GM19328 (cell line): Measurements from ENCODE around the gene SLC31A1.
"Not testable (repeated sequence)": the region's sequence is repeated elsewhere in the genome, so short reads cannot be mapped to it uniquely, and the experiment has no call there.

Experiments
- ATAC-seq: cut with Tn5 transposase; IDR thresholded peaks from one replicate; pipeline ENCODE4 v1.9.1; 2021; ENCODE audit warnings: mild to moderate bottlenecking, moderate library complexity; ENCODE audit not compliant: unreplicated experiment

The SLC31A1 gene

DNA sequence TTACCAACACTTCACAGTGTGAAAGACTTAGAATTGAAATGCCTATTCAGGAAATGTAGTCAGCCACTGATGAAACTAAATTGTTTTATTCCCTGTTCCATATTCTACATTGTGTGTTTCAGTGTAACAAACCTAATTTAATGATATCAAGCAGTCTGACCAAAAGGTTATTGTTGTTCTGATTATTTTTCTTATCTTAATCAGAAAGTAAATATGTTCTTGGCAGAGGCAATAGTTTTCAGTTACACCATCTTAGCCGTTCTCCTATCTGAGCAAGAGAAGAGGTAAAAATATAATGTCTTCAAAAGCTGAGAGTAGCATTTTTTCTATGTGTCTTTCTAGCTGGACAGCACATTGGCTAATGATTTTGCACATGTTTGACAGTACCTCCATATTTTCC, 36.9 kb downstream of the SLC31A1 start:
- no peak for ATAC-seq

DNA sequence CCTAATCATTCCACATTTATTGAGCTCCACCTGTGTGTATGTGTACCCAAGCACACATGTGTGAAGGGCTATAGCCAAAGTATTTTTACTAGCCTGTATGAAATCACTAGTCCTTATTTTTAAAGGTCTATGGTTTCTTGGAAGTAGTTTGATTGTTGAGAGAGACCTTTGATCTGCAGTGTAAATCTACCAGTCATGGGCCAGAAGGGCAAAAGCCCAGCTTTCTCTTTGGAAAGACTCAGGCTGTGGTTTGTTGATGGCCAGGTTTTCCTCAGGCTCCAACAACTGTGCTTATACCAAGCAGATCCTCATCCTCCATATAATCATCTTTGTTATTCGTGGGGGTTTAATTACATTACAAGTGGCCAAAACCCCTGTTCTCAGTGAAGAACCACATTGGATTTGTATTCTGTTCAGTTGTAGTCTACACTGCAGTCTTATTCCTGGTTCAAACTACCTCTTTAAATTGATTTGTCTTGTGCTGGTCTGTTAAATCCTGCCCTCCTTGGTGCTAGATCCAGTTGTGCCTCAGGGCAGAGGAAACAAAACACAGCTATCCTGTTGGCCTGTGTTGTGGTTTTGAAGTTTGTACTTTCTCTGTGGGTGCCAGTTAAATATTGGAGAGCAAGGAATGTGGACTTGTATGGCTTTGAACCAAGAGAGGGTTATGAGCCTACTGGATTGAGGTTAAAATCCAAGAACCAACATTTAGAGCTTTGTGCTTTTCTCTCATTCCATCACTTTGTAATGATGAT, 40.8 kb downstream of the SLC31A1 start:
- ATAC-seq: no peak

DNA sequence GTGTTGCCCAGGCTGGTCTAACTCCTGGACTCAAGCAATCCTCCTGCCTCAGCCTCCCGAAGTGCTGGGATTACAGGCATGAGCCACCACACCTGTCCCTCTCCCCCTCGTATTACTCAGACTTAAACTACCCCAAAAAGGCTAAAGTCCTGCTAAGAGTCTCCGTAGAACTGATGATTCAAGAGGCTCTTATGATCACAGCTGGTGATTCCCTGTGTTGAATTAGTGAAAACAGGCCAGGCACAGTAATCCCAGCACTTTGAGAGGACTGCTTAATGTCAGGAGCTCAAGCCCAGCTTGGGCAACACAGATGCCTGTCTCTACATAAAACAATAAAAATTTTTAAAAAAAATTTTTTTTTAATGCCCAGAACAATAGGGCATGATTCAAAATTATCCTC, 44.8 kb downstream of the SLC31A1 start:
- ATAC-seq: no peak

DNA sequence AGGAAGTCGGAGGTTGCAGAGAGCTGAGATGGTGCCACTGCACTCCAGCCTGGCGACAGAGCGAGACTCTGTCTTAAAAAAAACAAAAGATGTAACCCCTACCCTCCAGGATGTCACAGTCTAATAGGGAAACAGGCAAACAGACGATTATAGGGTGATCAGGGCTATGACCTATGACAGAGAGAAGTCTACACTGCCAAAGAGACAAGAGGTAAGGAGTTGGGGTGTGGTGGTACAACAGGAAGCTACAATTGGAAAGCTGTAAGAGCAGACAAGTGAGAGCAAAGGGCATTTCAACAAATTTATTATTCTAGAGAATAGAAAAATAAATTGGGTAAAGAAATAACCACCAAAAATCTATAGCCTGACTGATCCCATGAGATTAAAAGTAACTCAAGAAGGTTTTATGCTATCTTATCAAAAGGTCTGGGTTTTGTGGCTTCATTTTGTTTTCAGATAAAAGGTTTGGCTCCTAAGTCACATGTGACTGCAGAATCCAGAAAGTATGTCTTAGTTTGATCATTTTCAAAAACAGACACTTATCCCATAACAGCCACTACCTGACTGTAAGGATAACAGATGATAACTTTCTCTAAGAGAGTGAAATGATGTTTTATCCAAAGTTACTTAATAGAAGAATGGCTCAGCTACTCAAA, 46.7 kb downstream of the SLC31A1 start:
- ATAC-seq: no peak

DNA sequence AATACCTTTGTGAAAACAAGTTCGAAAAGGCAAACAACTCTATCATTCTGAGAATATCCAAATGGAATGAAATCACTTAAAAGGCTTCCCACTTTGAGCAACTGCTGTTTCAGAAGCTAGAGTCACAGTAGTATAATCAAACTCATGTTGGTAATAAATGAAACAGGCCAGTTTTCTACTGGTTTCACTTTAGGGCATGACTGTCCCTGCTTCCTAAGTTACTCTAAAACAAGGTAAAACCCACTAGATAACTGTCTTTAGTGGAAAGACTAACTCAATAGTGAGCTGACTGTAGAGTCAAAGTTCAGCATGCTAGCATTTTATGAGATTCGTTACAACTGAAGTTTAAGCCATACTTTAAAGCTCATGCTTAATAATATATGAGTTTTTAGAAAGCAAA, 48.0 kb downstream of the SLC31A1 start:
- no peak for ATAC-seq

DNA sequence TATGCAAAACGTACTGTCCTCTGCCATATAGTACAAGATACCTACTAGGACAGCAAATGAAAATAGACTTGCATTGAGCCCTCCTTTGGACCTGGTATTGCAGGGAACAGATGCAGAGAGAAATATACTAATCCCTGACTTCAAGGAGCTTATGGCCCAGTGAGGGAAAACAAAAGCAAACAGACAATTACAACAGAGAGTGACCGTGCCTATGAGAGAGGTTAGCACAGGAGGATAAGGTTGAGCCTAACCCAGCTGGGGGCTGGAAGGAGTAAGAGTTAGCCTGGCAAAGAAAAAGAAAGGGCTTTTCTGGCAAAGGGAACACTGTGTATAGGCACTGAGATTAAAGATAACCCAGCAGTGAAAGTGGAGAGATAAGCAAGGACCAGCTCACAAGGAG, 48.5 kb downstream of the SLC31A1 start:
- ATAC-seq: no peak

DNA sequence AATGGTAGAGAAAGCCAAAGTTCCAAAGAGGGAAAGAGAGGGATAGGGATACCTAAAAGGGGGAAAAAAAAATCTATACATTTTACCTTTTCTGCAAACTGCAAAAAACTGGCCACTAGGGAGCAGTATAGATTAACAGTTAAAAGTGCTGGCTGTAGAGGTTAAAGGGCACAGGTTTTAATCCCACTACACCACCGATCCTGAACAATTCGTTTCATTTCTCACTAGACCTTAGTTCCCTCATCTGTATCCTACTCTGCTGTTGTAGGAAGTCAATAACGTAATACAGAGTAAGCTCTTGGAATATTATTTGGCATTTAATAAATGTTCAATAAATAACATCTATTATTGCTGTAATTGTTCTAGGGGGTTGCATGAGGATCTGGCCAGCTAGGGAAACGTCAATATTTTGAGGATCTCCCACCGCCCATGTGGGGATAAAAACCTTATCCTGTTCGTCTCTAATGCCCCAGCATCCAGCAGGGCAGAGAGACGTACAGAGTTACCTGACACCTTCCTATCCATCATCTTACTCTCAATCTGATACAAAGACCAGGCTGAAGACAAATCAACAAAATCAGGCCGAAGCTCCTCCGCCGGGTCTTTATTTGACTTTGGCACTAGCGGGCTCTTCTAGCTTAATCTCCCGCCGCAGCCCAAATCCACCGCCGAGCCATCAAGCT, 53.3 kb downstream of the SLC31A1 start:
- no peak for ATAC-seq

DNA sequence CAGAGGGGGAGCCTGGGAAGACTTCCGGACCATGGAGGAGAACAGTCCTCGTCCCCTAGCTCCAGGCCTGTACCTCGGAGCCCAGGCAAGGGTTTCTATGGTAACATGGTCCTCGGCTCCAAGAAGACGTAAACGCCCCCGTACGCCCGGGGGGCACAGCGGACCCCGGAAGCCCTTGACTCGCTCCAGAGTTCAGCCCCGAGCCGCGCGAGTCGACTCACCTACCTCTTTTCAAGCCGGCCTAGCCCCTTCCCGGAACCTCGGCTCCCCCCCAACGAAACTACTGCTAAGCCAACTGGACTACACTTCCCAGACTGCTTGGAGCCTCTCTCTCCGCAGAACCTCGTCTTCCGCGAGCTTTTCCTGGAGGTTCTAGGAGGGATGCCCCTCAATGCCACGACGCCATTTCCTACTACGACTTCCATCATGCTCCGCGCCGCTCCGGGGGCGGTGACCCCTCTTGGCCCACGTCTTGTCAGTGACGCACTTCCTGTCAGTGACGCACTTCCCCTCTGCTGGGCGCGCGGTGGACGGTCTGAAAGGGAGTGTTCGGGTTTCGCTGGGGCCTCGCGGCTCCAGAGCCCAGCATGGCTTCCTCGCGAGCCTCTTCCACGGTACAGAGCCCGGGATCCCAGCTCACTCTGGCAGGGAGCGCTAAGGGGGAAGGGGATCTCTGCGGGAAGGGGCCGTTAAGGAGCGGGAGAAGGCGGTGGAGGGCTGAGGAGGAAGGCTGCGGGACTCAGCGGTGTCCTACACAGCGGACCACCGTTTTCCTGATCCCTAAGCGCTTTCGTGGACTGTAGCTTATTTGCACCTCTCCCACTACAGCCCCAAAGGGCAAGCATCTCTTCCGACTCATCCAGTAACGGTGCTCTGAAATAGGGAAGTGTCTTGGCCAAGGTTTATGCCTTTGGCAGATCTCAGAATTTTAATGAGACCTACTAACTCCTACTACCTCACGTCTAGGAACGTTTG, 54.1 kb downstream of the SLC31A1 start, which contains the start of the genes CDC26 and PRPF4:
TSS of gene CDC26 (minus strand) at position 416 of the 975 bp plus-strand sequence. CDS start 3,065 bp downstream, outside the sequence.
TSS of gene PRPF4 (plus strand) at position 502 of the 975 bp plus-strand sequence. CDS start at position 588, 86 bp downstream.
- ATAC-seq: peak; percentile 98

DNA sequence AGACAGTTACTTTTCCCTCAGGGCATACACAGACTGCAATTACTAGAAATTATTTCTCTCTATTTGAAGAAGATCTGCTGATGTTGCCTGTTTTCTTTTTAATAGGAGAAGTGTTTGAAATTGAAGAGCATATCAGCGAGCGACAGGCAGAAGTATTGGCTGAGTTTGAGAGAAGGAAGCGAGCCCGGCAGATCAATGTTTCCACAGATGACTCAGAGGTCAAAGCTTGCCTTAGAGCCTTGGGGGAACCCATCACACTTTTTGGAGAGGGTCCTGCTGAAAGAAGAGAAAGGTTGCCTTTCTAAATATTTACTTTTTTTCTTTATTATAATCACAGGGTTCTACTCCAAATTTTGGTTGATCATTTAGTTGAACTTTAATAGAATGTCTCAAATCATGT, 57.5 kb downstream of the SLC31A1 start:
- ATAC-seq: no peak

DNA sequence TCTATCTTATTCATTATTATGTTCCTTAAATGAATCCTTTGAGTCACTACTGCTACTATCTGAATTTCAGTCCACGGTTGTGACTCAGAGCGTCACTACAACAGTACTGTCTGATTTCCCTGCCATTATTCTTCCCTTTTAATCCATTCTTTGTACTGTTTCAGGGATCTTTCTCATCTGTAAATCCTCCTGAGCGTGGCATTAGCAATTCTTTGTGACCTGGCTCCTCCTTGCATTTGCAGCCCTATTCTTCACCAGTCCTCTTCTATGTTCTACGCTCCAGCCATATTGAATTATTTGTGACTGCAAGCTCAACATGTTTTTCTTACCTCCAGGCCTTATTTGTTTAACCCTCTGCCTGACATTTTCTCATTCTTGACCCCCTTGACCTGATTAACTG, 60.0 kb downstream of the SLC31A1 start:
- no peak for ATAC-seq

DNA sequence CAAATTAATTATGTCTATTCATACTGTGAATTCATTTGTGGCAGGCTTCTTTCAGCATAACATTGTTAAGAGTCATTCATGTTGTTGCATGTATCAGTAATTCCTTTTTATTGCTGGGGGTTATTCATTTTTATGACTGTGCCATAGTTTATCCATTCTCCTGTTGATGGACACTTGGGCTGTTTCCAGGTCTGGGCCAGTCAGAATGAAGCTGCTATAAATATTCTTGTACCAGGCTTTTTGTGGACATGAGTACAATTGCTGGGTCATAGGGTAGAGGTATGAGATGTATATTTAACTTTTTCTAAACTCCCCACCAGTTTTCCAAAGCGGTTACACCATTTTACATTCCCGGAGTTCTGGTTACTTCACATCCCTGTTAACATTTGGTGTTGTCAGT, 67.7 kb downstream of the SLC31A1 start:
- no peak for ATAC-seq

DNA sequence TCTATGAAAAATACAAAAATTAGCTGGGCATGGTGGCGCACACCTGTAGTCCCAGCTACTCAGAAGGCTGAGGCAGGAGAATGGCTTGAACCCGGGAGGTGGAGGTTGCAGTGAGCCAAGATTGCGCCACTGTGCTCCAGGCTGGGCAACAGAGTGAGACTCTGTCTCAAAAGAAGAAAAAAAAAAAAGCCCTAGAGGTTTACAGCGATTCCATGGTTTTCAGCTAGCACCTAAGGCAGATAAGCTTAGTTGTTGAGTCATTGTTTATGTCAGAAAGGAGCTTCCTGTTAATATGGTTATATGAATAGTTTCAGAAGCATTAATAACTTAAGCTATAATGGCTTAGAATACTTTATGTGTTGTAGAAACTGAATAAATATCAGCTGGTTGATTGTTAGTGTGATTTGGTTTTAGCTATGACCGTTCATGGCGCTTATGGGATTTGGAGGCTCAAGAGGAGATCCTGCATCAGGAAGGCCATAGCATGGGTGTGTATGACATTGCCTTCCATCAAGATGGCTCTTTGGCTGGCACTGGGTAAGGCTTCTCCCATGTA, 68.8 kb downstream of the SLC31A1 start:
- no peak for ATAC-seq

DNA sequence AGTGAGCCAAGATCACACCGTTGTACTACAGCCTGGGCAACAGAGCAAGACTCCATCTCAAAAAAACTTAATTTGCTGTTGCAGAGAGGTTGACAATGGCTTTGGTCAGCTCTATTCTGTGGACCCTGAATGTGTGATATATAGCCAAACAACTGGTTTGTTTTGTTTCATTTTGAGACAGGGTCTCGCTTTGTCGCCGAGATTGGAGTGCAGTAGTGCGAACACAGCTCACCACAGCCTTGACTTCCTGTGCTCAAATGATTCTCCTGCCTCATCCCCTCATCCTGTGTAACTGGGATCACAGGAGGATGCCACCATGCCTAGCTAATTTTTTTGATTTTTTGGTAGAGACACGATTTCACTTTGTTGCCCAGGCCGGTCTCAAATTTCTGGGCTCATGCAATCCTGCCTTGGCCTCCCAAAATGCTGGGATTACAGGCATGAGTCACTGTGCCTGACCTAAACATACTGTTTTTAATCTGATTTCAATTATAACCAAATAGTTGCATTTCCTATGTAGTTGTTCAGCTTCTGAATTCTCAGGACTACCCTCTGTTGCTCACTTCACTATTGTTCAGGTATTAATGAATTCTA, 72.0 kb downstream of the SLC31A1 start:
- ATAC-seq: no peak

DNA sequence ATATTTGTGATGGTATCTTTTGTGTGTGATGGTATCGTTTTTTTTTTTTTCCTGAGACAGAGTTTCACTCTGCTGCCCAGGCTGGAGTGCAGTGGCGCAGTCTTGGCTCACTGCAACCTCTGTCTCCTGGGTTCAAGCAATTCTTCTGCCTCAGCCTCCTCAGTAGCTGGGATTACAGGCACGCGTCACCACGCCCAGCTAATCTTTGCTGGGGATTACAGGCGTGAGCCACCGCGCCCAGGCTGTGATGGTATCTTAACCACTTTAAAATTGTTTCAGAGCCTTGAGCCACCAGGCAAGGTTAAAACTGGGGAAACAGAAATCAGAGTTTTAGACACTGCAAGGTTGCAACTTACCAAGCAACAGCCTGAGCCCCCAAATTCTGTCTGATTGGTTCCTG, 74.9 kb downstream of the SLC31A1 start:
- not testable (repeated sequence) for ATAC-seq

DNA sequence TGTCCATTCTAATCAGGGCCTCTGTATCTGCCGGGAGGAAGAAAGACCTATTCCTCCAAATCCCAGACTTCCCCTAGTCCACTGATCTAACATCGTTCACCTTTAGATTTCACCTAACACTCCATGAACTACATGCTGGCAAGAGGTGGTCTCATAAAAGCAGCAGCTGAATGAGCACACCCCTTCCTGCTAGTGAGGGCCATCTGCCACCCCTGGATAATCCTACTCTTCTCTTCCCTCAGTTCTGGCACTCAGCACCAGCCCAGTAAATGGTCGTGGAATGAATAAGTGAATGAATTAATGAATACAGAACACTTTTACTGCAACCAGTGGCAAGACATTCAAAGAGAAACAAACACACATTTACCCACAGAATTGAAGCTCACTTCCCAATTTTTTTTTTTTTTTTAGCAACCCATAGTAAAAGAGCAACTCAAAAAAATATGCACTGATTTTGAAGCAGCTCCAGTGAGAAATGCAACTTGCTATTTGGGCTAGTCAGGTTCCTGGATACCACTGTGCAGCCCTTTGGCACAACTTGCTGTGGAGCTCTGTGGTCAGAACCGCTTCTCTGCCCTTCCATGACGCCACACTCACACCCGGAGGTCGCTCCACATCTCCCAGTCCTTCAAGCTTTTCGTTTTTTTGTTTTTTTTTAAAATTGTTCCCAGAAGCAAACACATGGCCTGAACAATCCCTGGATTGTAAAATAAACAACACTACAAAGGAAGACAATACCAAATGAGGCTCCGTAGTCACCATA, 75.6 kb downstream of the SLC31A1 start:
- no peak for ATAC-seq

DNA sequence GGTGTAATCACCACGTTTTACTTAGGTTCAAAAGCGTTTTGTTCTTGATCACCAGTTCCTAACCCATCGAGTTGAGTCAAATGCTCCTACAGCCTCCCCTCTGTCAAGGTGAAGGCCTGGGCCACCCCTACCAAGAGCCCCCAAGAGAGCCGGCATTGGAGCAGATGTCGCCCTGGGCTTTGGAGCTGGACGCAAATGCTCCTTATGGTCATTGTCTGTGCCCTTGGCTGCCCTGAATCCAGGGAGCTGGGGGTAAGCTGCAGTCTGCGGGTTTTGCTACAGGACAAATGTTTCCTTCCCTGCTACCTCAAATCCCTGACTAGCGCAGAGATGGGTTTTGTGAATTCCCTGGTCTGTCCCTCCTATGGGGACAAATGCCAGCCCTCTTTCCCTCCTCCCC, 77.0 kb downstream of the SLC31A1 start:
- ATAC-seq: no peak

DNA sequence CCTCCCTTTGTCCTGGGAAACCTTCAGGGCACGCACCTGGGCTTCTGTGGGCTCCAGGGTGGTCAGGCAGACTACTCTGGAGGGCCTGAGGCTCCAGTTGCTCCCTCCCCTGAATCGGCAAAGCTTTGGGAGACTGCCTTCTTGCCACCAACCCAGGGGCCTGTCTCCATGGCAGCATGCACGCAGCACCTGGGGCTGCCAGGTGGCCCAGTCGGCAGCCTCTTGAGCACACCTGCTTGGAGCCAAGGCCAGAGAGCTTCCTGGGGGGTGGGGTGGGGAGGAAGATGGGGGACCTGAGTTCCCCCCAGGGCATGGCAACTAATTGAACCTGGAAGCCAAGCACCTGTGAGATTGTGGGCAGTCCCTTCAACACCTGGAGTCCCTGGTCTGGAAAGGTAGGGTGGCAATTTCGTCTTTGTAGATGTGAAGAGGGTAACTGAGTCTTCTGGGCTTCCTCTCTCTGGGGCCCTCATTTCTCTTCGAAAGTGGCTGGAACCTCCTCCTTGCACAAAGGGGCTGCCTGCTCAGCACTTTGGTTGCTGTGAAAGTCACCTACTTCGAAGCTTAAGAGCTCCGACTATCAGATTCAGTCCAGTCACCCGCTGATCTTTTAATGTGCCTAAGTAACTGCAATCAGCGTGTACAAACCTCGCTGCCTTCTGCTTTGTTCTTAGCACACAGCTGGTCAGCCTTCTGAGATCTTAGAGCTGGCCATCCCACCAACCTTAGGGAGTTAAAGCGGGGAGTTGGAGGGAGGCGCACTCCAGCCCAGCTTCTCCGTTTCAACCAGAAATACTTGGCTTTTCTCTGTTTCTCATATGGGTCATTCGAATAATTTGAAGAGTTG, 77.8 kb downstream of the SLC31A1 start:
- no peak for ATAC-seq

DNA sequence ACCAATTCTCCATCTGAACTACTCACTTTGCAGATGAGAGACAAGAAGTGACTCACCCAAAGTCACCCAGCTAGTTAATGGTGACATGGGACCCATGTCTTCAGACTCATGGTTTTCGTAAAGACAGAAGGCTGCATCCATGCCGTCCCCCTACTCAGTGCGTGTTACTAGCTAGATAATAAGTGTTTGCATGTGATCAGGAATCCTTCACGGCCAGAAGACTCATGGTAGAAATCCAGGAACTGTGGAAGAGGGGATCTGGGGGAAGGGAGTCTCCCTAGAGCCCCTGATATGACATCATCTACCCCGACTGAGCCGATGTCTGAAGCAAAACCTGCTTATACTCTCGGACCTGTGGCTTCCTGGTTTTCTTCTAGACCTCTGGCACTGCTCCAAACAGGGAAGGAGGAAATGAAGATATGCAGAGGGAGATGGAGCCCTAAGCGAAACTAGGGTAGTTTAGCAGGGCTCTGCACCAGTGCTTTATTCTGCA, 78.5 kb downstream of the SLC31A1 start:
- no peak for ATAC-seq
